OCI-LY7 (cell line): ENCODE measurements around the gene SMIM22. TPM values are rescaled to one million over a fixed set of nuclear protein-coding genes. Genes with fewer than 3 reads are reported as not detected.

Experiments used
- BruUV-seq: library from RNA; stranded (reverse); fragments of 400-500 nt; replicated peaks from 2 replicates; lab custom pipeline; 2021; lab: Mats Ljungman, UMichigan
- CTCF ChIA-PET: fragments of 300-600 bp; sonication (Branson Sonifier 250); formaldehyde crosslinking; loops from one replicate; lab custom pipeline; 2022; ENCODE audit warnings: antibody characterized with exemption; ENCODE audit not compliant: unreplicated experiment; lab: Charles Lee
- POLR2A ChIA-PET: fragments of 300-600 bp; sonication (Branson Sonifier 250); formaldehyde crosslinking; loops from one replicate; lab custom pipeline; 2022; ENCODE audit warnings: antibody characterized with exemption; lab: Charles Lee
- DNase-seq: peaks from one replicate; pipeline ENCODE4 v3.0.0-alpha.2; 2015; ENCODE audit warnings: low spot score
- H2AFZ ChIP-seq: fragments of 200-600 bp; sonication (generic), shearing (Covaris generic); 2 replicates; pipeline ENCODE4 v1.6.1; 2014; ENCODE audit warnings: mild to moderate bottlenecking, antibody characterized with exemption, low read length, moderate library complexity
- H3K27ac ChIP-seq: fragments of 200-600 bp; sonication (generic); 2 replicates; pipeline ENCODE4 v1.5.1; 2014; ENCODE audit warnings: mixed run types, low read depth, mild to moderate bottlenecking, moderate library complexity, low read length, inconsistent platforms; ENCODE audit not compliant: poor library complexity, severe bottlenecking
- H3K36me3 ChIP-seq: fragments of 200-600 bp; sonication (generic); 2 replicates; pipeline ENCODE4 v1.6.1; 2014; ENCODE audit warnings: mild to moderate bottlenecking, antibody characterized with exemption, low read length, moderate library complexity, mixed read lengths; ENCODE audit not compliant: insufficient read depth
- H3K4me1 ChIP-seq: fragments of 200-600 bp; sonication (generic); 2 replicates; pipeline ENCODE4 v1.5.1; 2014; ENCODE audit warnings: mild to moderate bottlenecking, low read length; ENCODE audit not compliant: insufficient read depth, poor library complexity, severe bottlenecking
- H3K4me2 ChIP-seq: fragments of 200-600 bp; sonication (generic); 2 replicates; pipeline ENCODE4 v1.6.1; 2014; ENCODE audit warnings: mild to moderate bottlenecking, low read length
- H3K4me3 ChIP-seq: fragments of 200-600 bp; sonication (generic); 2 replicates; pipeline ENCODE4 v1.5.1; 2014; ENCODE audit warnings: mild to moderate bottlenecking, low read depth, low read length; ENCODE audit not compliant: poor library complexity, severe bottlenecking
- H3K79me2 ChIP-seq: fragments of 200-600 bp; sonication (generic); 2 replicates; pipeline ENCODE4 v1.6.1; 2016; ENCODE audit warnings: low read depth, mild to moderate bottlenecking, low read length, moderate library complexity, mixed read lengths; ENCODE audit not compliant: insufficient read depth
- H3K9me2 ChIP-seq: fragments of 200-600 bp; sonication (generic); 2 replicates; pipeline ENCODE4 v1.6.1; 2016; ENCODE audit warnings: mild to moderate bottlenecking, low read length, mixed read lengths; ENCODE audit not compliant: insufficient read depth
- H3K9me3 ChIP-seq: fragments of 200-600 bp; sonication (generic); 2 replicates; pipeline ENCODE4 v1.6.1; 2014; ENCODE audit warnings: mild to moderate bottlenecking, mixed run types, low read length, mixed read lengths
- H4K20me1 ChIP-seq: fragments of 200-600 bp; sonication (generic); 2 replicates; pipeline ENCODE4 v1.6.1; 2014; ENCODE audit warnings: mild to moderate bottlenecking, antibody characterized with exemption, low read length, moderate library complexity, mixed read lengths; ENCODE audit not compliant: insufficient read depth
- EZH2phosphoT487 ChIP-seq: fragments of 200-600 bp; sonication (generic); IDR thresholded peaks from 2 replicates; pipeline ENCODE4 v1.6.1; 2018; ENCODE audit warnings: low read depth, borderline replicate concordance, mild to moderate bottlenecking, mixed run types, antibody characterized with exemption, low read length, moderate library complexity, mixed read lengths
- intact Hi-C: fragments of 100-400 bp; cut with micrococcal nuclease; formaldehyde crosslinking; loops from one replicate; pipeline ENCODE4 v1.10.0; 2022; ENCODE audit not compliant: unreplicated experiment
- total RNA-seq, 2 experiments: library from RNA; depleted of rRNA in 1 of 2; stranded (reverse); fragments of >200 nt in 1 of 2; shearing (Covaris generic) in 1 of 2; gene quantifications; 2 replicates each; pipeline ENCODE4 v1.2.3, GENCODE V29; 2014 to 2022
- TF ChIP-seq, protein P1 (sequence below): fragments of 200-600 bp; sonication (generic); conservative IDR thresholded peaks from 2 replicates; pipeline ENCODE4 v1.5.1; 2014; ENCODE audit warnings: mild to moderate bottlenecking, antibody characterized with exemption, low read length, moderate library complexity, mixed read lengths

The SMIM22 gene
- total RNA-seq, 2 experiments from 2014 or later, result not detected

DNA sequence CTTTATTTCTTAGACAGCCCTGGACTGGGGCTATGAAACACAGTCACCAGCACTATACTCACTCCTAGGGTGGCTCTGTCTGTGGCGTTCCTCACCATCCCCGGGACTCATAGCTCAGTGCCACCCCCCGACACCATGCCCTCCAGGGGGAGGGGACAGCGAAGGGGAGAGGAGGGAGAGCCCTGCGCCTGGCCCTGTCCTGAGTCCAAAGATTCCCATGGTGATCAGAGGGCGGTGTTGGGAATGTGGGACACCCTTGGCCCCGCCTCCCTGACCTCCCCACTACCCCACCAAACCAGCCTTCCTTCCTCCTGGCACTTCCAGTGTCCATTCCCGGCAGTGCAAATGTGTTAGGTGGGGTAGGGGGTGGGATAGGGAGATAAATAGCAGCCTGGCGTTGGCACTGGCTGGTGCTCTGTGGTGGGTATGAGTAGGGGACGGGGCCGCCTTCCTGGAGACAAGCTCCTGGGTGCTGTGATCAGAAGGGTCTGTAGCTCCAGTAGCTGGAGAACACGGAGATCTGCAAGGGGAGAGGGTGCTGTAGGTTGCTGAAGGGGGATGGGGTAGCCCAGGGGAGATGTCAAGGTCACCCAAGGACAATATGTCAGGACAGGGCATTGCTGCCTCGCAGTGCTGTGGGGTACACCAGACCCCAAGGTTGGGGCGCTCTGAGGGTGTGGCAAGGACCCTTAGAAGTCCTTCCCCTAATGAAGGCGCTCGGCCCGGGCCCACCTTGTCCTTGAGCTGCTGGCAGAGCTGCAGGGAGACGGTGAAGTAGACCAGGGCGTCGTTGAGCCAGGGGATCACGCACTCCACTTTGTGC lies 2.0 kb downstream of the SMIM22 start:
- H3K4me1 ChIP-seq, result peaks cover 14% of the 10 kb centered on the region
- no peak overlapping the region for H2AFZ ChIP-seq
- H4K20me1 ChIP-seq, result no peaks in the 10 kb centered on the region
- no peak for DNase-seq
- no peak overlapping the region for H3K27ac ChIP-seq
- BruUV-seq, result no TSS peak
- H3K4me2 ChIP-seq, result no peak overlapping the region
- ChIA-PET CTCF (no interaction called here), POLR2A (no interaction called here)
- H3K79me2 ChIP-seq, result no peaks in the 10 kb centered on the region
- H3K9me2 ChIP-seq, result no peaks in the 10 kb centered on the region
- TF ChIP-seq EZH2phosphoT487, result no peak
- H3K36me3 ChIP-seq, result no peaks in the 10 kb centered on the region
- intact Hi-C loops, result no loop called here
- H3K4me3 ChIP-seq, result no peak overlapping the region
- H3K9me3 ChIP-seq, result no peaks in the 10 kb centered on the region

DNA sequence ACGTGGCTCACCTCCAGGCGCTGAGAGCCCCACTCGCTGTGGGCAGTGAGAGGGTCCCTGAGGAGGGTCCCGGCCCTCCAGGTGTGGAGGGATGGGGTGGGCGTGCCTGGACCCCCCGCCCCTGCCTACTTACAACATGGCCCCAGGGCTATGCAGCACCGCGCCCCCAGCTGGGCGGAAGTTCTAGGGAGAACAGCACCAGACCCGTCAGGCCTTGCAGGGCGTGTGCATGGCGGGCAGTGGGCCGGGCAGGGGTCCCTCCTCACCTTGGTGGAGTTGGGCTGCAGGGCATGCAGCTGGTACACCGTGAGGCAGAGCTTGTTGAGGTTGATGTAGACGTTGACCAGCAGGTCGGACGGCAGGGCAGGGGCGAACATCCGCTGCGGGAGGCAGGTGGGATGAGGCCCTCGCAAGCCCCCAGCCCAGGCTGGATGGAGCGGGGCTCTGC lies 2.7 kb downstream of the SMIM22 start:
- no TSS peak for BruUV-seq

DNA sequence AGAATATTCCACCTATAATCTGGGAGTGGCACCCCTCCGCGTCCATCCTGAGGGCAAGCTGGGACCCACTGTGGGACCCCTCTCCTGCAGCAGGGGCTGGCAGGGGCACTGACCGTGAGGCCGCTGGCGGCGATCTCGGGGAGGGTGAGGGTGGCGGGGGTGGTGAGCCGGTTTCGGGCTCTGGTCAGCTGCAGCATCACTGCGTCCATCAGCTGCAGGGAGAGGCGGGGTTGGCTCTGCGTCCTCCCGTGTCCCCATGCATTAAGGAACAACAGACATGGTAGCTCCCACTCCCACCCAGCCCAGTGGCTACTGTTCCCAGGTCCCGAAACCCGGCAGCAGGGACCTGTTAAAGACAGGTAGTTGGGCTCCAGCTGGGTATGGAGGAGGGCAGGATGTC lies 3.3 kb downstream of the SMIM22 start:
- Histone ChIP-seq H4K20me1 (no peaks in the 10 kb centered on the region), H3K4me1 (peaks cover 20% of the 10 kb centered on the region), H3K4me2 (no peak overlapping the region), H3K79me2 (no peaks in the 10 kb centered on the region), H2AFZ (no peak overlapping the region), H3K9me2 (no peaks in the 10 kb centered on the region), H3K27ac (no peak overlapping the region), H3K36me3 (no peaks in the 10 kb centered on the region), H3K9me3 (no peaks in the 10 kb centered on the region), H3K4me3 (no peak overlapping the region)
- DNase-seq, result no peak
- intact Hi-C loops, result no loop called here
- POLR2A ChIA-PET, result no interaction called here
- BruUV-seq, result no TSS peak
- no peak for TF ChIP-seq EZH2phosphoT487
- TF ChIP-seq, protein P1, sequence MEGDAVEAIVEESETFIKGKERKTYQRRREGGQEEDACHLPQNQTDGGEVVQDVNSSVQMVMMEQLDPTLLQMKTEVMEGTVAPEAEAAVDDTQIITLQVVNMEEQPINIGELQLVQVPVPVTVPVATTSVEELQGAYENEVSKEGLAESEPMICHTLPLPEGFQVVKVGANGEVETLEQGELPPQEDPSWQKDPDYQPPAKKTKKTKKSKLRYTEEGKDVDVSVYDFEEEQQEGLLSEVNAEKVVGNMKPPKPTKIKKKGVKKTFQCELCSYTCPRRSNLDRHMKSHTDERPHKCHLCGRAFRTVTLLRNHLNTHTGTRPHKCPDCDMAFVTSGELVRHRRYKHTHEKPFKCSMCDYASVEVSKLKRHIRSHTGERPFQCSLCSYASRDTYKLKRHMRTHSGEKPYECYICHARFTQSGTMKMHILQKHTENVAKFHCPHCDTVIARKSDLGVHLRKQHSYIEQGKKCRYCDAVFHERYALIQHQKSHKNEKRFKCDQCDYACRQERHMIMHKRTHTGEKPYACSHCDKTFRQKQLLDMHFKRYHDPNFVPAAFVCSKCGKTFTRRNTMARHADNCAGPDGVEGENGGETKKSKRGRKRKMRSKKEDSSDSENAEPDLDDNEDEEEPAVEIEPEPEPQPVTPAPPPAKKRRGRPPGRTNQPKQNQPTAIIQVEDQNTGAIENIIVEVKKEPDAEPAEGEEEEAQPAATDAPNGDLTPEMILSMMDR, result no peak
- CTCF ChIA-PET, result no interaction called here

More for the DNA sequence above, 2.7 kb downstream of the SMIM22 start:
- intact Hi-C loops, result no loop called here
- no peak overlapping the region for H3K4me3 ChIP-seq
- no peaks in the 10 kb centered on the region for H3K9me3 ChIP-seq
- POLR2A ChIA-PET, result no interaction called here
- no peaks in the 10 kb centered on the region for H3K36me3 ChIP-seq
- H3K4me2 ChIP-seq, result no peak overlapping the region
- H2AFZ ChIP-seq, result no peak overlapping the region
- CTCF ChIA-PET, result no interaction called here
- H3K4me1 ChIP-seq, result peaks cover 14% of the 10 kb centered on the region
- no peak overlapping the region for H3K27ac ChIP-seq
- no peaks in the 10 kb centered on the region for H3K9me2 ChIP-seq
- TF ChIP-seq, protein P1, result no peak
- no peak for TF ChIP-seq EZH2phosphoT487
- no peak for DNase-seq
- no peaks in the 10 kb centered on the region for H3K79me2 ChIP-seq
- no peaks in the 10 kb centered on the region for H4K20me1 ChIP-seq
